MV-4-11 (cell line): ENCODE data around the gene POU2F3.

Source experiments
- DNase-seq: peaks from one replicate; lab custom pipeline; 2025; lab: John Stamatoyannopoulos, UW

The POU2F3 gene

DNA sequence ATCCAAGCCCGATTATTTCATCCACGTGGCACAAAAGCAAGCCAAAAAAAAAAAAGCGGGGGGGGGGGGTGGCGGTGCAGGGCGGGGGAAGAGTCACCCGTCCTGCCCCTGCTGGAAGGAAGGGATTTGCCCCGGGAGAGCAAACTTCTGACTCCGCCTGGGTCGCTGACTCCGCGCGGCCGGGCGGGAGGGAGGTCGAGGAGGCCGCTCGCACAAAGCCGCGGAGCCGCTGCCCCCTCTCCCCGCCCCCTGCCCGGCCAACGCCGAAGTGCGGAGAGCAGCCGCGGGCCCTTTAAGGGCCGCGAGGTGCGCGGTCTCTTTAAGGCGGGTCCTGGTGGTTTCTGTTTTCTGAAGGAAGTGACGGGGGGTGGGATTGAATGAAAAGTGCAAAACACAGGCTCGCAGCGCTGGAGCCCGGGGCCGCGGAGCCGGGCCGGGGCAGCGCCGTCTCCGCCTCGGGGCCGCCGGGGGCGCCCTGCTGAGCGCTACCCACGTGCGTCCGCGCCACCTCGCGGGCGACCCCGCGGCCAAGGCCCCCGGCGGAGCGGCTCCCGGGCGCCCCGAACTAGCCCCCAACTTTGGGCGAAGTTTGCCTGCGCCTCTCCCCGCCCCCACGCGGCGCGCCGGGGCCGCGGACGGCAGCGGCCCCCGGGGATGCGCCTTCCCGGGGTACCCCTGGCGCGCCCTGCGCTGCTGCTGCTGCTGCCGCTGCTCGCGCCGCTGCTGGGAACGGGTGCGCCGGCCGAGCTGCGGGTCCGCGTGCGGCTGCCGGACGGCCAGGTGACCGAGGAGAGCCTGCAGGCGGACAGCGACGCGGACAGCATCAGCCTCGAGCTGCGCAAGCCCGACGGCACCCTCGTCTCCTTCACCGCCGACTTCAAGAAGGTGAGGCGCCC lies 29.1 kb upstream of the POU2F3 start, which contains the start of gene OAF:
Gene OAF (plus strand): TSS at position 407 of the 896 bp plus-strand sequence. CDS start 248 bp downstream, at position 655.
- peak; percentile 81 for DNase-seq

- no peak for DNase-seq
Observed at GRCh38 chr11:120211522-120212258, 28.2 kb upstream of the POU2F3 start.

DNA sequence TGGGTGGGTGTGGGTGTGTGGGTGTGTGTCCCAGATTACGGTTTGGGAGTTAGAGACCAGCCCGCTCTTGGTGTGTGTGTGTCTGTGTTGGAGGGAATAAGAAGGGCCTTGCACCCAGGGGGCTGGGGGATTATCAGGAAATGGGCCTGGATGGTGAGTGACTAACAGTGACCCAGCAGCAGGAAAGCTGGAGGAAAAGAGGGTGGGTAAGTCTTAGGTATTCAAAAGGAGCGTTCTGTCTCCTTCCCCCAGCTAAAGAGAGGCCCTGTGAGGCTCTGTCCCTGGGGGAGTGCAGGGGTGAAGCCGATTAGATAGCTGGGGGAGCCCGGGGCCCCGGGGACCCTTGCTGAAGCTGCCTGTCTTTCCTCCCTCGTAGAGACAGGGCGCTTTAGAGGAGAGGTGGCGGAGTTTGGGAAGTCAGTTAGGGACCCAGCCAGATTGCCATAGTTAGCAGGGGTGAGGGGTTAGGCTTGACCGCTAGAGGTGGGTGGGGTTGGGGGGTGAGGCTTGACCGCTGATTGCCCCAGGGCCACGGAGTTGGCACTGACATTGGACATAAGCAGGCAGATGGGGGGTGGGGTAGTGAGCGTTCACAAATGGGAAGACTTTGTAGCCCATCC lies 27.6 kb upstream of the POU2F3 start:
- DNase-seq = no peak

GRCh38 chr11:120212926-120213325 lies 27.0 kb upstream of the POU2F3 start:
- no peak for DNase-seq

- DNase-seq = no peak
Observed at GRCh38 chr11:120214581-120214980, 25.4 kb upstream of the POU2F3 start.

GRCh38 chr11:120215634-120216033 lies 24.3 kb upstream of the POU2F3 start:
- no peak for DNase-seq

GRCh38 chr11:120216426-120217102 lies 23.4 kb upstream of the POU2F3 start:
- DNase-seq = no peak

GRCh38 chr11:120217526-120217925 lies 22.4 kb upstream of the POU2F3 start:
- DNase-seq = no peak

- DNase-seq = no peak
Observed at GRCh38 chr11:120217941-120218694, 21.8 kb upstream of the POU2F3 start.

DNA sequence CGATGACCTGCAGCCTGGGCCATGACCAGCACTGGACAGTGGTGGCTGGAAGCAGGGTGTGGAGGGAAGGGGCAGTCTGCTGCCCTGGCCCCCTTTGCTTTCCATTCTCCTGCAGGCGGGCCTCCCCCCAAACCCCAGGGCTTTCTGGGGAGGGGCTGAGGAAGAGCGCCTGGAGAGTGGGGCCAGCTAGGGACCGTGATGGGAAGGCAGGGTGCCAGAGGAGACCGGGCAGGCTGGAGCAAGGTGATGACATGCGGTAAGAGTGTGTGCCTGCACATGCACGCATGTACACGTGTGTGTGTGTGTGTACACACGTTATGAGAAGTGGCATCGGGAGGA lies 21.3 kb upstream of the POU2F3 start:
- DNase-seq = no peak

DNA sequence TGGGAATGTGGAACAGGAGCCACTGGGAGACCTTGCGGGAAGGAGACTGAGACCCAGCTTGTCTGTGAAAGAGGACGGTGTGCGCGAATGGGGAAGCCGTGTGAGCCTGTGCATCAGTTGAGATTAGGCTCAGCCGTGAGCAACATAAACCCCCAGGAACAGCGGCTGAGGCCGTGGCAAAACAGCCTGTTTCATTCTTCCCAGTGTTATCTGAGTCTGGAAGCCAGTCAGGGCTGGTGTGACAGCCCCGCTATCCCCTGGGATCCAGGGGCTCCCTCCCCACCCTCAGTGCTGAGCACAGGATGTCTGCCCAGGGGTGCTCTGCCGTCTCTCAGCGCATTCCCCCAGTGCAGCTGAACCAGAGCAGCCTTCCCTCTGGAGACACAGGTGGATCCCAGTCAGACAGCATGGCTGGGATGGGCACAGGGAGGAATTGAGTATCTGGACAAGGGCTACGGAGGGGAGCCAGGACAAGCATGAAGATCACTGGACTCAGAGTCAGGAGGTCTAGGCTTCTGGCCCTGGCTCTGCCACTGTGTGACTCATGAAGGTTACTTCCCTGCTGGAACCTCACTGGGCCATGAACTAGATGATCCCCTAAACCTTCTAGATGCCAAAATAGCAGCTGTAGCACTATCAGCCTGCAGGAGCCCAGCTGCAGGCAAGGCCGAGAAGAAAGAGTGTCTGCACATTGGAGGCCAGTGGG lies 20.6 kb upstream of the POU2F3 start:
- peak; percentile 10 for DNase-seq

GRCh38 chr11:120219938-120220746 lies 19.8 kb upstream of the POU2F3 start:
- peak; percentile 28 for DNase-seq

DNA sequence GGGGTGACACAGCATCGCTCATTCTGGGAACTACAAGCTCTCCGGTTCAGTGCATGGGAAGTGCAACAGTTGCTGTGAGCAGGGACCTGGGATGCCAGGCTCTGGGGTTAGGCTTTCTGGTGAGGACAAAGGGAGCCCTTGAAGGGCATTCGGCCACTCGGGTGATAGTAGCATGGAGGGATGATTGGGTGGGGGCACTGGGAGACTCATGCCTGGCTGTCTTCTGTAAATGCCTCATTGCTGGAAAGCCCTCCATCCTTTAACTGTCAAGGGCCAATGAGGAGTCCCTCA lies 19.2 kb upstream of the POU2F3 start:
- DNase-seq = no peak

- DNase-seq = no peak
Observed at GRCh38 chr11:120221115-120221752, 18.7 kb upstream of the POU2F3 start.

DNA sequence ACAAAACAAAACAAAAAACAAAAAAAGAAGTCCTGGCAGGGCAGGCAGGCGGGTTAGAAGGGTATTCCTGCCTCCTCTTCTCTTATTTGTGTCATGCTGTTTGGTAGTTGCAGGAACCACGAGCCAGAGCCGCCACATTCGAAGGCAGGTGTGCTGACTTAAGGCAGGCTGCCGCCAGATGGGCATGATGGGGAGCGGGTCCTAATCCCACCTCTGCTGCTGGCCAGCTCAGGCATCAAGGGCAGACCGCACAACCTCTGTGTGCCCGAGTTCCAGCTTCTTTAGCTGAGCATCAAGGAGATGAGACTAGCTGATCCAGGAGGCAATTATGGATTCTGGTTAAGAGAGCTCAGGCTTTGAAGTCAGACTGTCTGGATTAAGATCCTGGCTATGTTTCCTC lies 17.0 kb upstream of the POU2F3 start:
- DNase-seq = no peak

DNA sequence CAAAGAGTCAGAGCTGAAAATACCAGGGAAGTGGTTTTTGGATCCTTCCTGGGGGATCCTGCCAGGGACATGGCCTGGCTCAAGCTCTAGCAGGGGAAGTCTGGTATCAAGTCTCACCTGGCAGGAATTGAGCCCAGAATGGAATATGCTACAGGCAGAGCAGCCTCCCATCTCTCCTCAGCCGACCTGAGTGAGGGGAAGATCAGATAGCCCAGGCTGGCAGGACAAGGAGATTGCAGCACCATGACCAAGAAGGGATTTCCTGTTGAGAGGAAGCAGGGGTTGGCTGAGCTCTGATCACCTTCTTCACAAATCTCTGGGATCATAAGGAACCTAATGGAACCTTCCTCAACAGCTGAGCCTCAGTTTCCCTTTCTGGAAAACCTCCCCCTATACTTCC lies 16.1 kb upstream of the POU2F3 start:
- DNase-seq = no peak

- no peak for DNase-seq
Observed at GRCh38 chr11:120224361-120224760, 15.6 kb upstream of the POU2F3 start.

DNA sequence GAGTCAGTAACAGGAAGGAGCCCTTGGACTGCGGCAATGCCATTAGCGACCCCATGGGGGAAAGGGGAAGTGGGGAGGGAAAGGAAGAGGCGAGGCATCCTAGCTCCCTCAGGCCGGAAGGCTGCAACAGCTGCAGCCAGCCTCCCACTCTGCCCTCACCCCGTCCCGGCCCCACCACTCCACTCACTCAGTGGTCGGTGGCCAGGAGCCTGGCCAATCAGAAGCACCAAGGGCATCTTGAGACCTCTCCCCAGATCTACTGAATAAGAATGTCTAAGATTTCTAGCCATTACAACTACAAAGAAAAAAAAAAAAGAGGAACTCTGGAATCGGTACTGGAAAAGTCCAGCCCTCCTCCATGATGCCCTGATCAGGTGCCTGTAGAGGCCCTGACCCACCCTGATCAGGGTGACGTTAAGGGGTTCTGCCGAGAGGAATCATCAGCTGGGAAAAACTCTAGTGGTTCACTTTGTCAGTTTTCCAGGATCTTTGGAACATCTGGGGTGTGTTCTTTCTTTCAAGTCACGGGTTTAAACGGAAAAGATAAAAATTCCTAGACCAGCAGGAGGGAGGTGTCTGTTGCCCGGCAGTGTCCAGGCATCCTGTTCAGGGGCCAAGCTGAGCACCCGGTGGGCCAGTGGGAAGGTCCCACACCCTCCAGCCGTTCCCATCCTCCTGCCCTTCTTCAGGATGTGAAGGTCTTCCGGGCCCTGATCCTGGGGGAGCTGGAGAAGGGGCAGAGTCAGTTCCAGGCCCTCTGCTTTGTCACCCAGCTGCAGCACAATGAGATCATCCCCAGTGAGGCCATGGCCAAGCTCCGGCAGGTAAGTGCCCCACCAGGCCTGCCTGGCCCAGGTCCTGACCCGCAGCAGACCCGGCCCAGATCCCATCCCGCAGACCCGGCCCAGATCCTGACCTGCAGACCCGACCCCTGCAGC lies 14.7 kb upstream of the POU2F3 start:
- peak; percentile 88 for DNase-seq

GRCh38 chr11:120226242-120226641 lies 13.7 kb upstream of the POU2F3 start:
- DNase-seq = no peak
